Stimulated activated CD8-positive, alpha-beta memory T cell treated with anti-CD3 and anti-CD28 coated beads, Interleukin-2, amount 100 ng/mL, for 1 hour (primary cell): ENCODE data around the gene NPY4R.
"Not testable (repeated sequence)": the region's sequence is repeated elsewhere in the genome, so short reads cannot be mapped to it uniquely, and the experiment has no call there.

Experiments used
- DNase-seq, 2 donors: peaks; one replicate each; pipeline ENCODE4 v3.0.0-alpha.2; 2020; ENCODE audit warnings: low read depth in 2 of 2

Gene NPY4R, protein sequence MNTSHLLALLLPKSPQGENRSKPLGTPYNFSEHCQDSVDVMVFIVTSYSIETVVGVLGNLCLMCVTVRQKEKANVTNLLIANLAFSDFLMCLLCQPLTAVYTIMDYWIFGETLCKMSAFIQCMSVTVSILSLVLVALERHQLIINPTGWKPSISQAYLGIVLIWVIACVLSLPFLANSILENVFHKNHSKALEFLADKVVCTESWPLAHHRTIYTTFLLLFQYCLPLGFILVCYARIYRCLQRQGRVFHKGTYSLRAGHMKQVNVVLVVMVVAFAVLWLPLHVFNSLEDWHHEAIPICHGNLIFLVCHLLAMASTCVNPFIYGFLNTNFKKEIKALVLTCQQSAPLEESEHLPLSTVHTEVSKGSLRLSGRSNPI

DNA sequence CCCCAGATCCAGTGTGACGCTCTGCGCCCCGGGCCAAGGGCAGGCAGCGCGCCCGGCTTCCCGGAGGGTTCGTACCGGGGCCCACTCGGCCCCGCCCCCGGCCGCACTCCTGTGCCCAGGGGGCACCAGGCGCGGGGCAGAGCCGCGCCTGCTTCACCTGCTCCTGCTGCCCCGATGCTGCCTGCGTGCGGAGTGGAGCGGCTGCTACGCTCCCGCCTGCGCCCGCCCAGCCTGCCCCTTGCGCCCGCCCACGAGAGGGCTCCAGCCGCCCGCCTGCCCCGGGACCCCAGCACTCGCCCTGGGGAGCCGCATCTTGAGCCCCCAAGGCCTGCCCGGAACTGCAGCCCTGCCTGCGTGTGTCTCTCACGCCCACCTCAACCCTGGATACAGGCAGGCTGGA lies at the start of gene NPY4R:
NPY4R (minus strand) TSS at position 194 of the 400 bp plus-strand sequence. CDS start 3,323 bp downstream, outside the sequence.
- DNase-seq, result not testable (repeated sequence)

DNA sequence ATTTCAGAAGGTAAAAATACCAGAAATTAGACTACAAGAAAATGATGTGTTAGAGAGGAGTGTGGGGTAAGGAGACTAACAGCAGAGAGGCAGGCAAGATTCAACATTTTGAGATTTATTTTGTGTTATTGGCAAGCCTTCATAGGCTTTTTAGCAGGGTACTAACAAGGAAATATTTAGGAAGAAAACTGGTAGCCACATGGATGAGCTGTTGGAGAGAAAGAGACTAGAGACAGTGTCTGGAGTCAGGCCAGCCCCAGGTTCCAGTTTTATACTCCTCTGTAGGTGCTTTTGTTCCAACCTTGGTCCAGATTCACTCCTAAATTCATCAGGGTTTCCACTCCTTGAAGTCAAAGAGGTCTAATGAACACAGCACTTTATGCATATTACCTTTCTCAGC lies 49.6 kb upstream of the NPY4R start:
- DNase-seq, result no peak

DNA sequence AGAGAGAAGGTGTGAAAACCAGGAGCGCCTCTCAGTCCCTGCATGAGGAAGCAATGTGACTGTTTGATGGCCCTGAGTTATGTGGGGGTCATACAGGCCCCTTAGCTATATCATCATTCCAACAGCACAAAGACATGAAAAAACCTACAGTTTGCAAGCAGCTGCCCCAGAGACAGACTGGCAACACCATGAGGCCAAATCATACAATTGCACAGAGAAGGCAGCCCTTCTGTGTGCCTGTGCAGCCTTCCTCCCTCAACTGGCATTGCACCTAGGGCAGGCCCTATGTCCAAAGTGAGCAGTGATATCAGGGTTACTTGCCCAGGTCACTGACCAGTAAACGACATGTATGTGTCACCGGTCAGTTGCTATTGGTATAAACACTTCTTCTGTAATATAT lies 49.1 kb upstream of the NPY4R start:
- no peak for DNase-seq

DNA sequence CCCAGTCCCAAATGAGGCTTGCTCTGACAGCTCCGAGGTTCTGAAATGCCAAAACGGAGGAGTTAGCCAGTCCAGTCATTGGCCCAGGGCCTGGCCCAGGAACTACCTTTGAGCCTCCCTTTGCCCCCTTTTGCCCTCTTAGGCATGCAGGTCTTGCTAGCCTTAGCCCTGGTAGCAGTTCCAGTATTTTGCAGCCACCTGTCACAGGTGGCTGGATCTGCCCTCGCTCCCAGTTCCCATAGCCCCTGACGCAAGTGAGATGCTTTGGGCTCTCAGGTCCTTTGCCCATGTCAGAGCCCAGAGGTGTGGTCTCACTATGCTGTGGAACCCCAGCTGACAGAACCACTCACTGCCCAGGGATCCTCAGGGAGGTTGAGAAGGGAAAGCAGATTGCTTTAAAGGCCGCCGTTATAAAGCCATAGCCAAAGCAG lies 48.7 kb upstream of the NPY4R start:
- DNase-seq, result no peak

DNA sequence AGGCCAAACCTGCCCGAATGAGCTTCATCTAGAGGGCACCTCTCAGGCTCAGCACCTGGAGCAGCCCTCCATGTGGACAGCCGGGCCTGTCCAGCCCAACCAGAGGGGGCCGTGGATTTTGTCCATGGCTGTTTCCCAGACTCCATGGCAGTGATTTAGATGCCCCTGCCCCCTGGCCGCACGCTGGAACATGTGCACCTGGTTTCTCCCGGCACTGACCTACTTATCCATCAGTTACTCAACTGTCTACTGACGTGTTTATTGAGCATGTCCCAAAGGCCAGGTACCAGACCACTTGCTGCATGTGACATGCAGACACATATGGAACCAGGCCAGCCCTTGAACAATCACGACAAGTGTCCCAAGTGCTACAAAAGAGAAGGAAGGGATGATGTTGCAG lies 47.6 kb upstream of the NPY4R start:
- not testable (repeated sequence) for DNase-seq

DNA sequence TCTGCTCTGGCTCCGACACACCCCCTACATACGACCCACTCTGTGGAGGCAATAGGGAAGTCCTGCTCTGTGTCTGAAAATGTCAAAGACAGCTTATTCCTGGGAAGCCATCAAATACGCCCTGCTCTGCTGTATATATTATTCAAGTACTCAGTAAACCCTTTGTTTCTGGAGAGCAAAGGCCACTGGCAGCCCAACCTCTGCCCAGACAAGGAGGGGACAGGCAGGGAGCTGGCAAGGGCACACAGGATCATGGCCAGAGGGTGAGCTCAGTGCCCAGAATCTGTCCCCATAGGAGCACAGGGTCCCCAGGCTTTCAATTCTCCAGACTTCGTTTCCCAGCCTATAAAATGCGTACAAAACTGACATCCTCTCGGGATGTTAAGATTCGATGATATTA lies 47.0 kb upstream of the NPY4R start:
- not testable (repeated sequence) for DNase-seq

DNA sequence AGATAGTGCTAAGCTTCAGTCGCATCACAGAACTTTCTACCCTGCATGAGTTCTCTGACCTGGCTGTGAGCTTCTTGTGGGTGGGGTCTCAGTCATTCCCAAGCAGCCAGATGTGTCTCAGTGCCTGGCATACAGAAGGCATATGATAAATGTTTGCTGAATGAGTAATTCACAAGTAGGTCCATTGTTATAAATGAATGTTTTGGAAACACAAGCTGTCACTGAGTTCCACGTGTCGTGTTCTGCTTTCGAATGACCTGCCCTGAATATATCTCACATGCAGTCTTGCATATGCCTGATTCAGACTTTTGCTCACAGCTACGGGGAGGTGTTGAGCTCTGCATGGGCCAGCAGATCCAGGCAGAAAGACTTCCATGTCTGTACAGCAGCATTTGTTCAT lies 46.2 kb upstream of the NPY4R start:
- not testable (repeated sequence) for DNase-seq

DNA sequence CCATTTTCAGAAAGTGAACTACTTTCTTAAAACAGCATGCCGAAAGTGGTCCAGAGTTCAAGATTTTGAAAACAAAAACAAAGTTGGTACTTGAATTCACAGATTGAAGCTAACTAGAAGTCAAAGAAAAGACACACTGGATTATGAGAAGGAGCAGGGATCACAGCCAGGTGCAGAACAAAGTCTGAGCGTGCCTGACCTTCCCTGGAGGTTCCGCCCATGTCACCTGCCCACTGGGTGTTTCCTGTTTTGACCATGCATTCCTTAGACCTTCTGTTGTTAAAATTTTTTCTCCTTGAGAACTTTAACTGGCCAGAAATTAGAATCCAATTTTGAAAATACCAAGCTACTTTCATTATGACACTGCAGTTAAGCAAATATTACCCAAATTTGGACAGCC lies 34.2 kb upstream of the NPY4R start:
- DNase-seq, result not testable (repeated sequence)

DNA sequence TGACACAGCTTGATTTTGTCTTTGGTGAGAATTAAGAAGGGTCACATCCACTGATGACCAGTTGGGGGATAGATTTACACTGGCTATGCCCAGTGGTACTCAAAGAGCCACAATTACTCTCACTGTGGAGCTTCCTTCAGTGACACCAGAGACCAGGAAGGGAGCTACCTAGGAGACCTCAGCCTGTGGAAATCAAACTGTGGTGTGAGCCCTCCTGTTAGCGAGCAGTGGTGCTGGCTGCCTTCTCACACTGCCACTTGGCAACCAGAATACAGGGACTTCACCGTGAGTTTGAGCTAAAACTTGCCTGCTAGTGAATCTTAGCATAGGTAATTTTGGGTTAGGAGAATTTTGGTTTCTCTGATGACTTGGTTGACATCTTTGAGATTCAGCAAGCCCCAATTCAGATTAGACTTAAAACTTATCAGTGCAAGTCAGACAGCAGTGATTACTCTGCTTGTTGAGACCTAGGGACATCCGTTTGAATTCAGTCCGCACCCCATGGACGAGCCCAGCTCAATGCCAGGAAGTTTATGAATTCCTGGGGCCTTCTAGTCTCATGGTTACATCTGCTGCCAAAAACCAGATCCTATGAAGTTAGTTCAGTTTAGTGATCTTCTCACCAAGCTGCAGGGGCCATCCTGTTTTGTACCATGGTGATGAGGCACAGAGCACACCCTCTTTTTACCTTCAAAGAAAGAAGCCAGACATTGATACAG lies 33.4 kb upstream of the NPY4R start:
- DNase-seq, result not testable (repeated sequence)

DNA sequence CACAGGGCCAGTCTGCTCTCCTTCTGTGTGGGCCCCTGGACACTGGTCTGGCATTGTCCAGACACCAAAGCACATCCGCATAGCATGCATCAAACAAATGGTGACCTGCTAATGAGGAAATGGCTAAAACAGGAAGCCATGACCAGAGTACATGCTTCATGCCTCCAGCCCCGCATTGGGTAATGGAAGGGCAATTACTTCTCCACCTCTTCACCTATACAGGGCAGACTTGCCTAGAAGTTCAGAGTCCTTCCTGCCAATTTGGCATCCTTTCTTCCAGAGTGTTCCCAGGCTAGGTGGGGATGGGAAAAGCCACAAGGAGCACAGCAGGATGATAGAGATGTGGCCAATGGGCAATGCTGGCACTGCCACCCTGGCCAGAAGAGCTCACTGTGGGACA lies 32.1 kb upstream of the NPY4R start:
- DNase-seq, result not testable (repeated sequence)

DNA sequence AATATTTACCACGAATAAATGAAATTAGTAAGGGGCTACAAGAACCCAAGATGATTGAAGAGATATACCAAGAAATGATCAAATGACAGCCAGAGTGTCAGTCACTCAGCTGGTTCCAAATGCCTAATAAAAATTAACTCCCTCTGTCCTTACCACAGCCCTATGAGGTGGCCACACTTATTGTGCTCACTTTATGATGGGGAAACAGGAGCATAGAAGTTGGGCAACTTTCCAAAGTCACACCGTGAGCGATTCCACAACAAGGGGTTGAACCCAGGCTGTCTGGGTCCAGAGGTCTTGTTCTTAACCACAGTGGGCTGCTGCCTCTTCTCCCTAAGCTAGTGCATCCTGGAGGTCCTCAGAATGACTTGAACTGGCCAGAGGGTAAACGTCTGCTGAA lies 31.6 kb upstream of the NPY4R start:
- not testable (repeated sequence) for DNase-seq

DNA sequence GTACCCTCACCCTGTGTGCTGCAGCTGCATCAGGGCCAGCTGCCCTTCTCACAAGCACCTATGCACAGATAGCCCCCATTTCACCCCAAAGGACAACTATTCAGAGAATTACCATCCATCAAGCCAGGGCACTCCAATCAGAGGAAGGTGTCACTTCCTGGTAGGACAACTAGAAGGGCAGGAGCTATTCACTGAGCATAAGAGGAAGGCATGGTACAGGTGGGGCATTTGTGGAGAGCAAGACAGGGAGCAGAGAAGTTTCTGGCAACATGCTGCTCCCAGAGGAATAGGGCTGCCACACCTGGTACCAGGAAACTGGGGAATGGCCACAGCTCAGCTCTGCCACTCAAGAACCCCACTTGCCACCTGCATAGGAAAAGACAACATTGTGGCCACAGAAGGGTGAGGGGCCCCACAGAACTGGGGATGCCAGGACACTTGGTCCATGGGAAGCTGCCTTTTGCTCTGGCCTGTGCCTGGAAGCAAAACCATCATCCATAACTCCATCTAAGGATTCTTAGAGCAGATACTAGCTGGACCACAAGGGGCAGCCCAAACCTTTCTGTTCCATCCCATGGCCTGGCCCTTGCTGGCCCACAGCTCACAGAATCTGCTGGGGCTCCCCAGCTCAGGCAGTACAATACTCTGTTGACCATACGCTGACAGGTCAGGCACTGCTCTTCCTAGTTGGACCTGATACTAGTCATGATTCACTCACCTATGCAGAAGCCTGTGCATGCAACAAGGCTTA lies 25.8 kb upstream of the NPY4R start:
- DNase-seq, result not testable (repeated sequence)

DNA sequence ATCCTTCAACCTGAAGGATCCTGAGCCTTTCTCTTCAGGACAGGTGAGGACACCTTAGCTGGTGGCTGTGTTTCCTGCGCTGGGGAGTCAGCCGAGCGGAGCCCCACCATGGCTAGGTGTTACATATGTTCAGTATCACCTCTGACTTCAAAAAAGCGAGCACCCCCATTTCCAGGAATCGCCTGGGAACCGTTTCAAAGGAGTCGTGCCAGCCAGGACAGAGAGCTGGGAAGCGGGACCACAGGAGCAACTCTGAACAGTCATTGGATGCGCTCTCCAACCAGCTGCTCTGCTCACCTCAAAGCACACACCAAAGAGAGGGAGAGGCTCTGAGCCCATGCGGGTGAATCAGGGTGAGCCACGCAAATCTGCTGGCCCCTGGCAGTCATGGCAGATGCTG lies 24.5 kb upstream of the NPY4R start:
- DNase-seq, result not testable (repeated sequence)

DNA sequence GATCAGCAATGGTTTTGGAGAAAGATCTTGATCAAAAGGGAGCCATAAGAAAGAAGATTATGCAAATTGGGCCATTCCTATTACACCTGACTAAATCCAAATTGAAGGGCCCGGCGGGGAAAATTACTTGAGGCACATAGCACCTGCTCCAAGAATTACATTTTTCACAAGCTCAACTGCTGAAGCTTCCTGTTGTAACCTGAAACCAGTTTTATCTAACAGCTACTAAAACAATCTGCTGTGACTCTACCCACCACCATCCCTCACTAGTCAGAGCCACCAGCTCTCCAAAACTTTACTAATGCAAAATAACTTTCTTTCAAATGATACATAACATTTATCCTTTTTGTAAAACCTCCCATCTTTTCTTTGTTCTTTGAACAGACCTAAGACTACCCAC lies 20.7 kb upstream of the NPY4R start:
- not testable (repeated sequence) for DNase-seq

DNA sequence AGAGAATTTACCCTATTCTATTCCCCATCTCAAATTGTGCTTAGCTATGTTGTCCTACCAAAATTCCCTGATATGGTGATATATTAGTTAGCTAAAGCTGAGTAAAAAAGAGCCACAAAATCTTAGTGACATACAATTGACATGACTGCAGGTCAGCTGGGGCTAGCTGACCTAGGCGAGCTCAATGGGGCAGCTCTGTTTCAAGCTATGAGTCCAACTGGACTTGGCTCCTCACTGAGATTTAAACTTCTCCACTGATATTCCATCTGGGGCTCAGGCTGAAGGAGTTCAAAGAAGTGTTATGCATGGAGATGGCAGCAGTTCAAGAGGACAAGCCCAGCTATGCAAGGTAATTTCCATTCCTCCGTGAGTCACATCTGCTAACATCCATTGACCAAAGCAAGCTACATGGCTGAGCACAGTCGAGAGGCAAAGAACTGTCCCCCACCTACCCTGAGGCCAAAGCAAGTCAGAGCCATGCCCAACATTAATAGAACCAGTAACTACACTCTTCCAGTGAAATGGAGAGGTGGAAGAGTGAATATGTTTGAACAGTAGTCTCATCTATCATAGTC lies 9.1 kb upstream of the NPY4R start:
- DNase-seq, result not testable (repeated sequence)

DNA sequence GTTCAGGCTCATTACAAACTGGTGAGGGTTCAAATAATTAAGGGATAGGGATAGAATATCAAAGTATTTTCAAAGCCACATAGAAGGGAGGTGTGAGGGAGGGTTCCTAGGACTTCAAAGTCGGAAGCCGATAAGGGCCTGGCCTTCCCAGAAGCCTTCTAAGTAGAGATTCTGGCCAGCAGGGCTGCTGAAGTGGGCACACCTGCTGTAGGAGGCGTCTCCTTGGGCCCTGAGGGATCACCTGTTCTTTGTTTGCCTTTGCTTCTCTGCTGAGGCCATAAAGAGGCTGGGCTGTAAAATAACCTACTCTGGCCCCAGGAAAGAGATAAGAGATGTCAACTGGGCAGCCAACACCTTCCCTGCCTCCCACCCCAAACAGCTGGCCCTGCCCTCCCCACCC lies 8.0 kb upstream of the NPY4R start:
- DNase-seq, result not testable (repeated sequence)

DNA sequence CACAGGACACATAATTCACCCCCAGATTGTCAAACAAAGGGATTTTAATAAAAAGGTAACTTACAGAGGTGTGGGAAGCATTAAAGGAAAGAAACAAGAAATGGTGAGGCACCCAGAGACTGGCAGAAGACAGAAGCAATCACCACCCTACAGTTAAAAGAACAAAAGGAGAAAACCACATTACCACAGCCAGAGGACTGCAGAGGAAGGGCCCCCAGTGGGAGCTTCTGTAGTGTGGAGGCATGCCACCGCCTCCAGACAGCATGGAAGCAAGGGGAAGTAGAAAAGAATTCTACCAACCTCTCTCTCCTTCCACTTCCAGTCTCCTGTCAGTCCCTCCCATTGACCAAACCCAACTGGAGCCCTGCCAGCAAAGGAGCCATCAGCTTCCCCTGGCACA lies 4.4 kb upstream of the NPY4R start:
- not testable (repeated sequence) for DNase-seq

DNA sequence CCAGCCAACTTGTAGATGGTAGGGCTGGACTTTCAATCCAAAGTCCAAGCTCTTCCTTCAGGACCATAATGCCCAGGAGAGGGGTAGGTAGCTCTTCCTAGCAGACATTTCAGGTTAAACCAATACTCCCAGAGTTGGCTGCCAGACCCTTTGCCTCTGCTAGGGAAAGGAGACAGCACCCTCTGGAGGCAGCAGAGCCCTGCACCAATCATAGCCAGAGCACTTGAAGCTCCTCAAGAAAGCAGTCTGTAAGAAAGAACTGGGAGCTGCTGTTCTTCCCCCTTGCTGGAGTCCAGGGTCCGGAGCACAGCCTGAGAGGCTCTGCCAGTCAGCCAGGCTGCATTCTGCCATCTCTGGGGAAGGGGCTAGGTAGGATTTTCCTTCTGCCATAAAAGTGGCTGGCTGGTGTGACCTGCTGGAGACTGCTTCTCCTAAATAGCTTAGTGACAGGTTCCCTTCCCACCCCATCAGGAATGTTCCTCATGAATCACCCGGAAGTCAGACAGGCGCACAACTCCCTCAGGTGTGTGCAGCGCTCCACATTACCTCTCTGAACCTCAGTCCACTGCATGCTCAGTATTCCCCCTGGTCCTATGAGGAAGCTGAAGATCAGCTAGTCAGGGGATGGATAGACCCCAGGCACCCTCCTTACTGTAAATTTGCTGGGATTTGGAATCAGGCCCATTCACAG lies 2.5 kb upstream of the NPY4R start:
- not testable (repeated sequence) for DNase-seq

DNA sequence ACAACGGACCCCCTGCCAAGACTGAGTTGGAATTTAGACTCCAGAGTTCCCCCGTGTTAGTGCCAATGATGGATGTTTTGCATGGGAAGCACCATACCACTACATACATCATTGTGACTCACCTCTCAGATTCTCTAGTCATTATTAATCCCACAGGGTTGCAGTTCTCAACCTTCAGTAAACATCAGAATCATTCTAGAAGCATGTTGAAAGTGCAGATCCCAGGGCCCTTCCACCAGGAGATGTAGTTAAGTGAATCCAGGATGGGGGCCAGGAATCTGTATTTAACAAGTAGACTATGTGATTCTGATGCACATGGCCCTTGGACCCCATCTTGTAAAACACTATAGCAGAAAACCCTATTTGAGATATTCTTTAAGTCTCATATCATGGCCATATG lies 2.1 kb downstream of the NPY4R start:
- DNase-seq, result not testable (repeated sequence)

DNA sequence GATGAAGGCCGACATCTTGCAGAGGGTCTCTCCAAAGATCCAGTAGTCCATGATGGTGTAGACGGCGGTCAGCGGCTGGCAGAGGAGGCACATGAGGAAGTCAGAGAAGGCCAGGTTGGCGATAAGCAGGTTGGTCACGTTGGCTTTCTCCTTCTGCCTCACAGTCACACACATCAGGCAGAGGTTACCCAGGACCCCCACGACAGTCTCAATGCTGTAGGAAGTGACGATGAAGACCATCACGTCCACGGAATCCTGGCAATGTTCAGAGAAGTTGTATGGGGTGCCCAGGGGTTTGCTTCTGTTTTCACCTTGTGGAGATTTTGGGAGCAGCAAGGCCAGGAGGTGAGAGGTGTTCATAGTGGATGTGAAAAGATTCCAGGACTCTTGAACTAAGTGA lies 3.5 kb downstream of the NPY4R start:
- not testable (repeated sequence) for DNase-seq

DNA sequence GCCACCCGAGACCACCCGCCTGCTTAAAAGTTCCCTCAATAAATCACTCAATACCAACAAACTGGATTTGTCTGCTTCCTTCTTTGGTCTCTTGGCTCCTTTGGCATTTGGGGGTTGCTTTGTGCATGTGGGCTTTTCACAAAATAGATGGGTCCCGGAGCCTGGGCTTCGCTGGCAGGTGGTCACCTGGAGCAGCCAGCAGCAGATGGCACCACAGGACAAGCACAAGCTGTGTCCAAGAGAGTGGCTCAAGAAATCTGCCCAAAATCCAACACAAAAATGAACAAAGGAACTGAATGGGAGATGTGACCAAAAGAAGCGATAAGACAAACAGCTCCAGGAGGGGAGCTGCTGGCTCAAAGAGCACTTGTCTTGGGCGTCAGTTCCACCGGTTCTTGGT lies 6.2 kb downstream of the NPY4R start:
- not testable (repeated sequence) for DNase-seq
